Measurements from ENCODE around the gene SCGB1D2.

Gene SCGB1D2

GRCh38 chr11:62260261-62260953, 18.4 kb downstream of the SCGB1D2 start:
- DNase-seq (ENCODE audit: low spot score) = no peak

- DNase-seq (ENCODE audit: low spot score) = no peak
These were observed 22.0 kb downstream of the SCGB1D2 start for GRCh38 chr11:62264004-62264403.

- no peak for DNase-seq (ENCODE audit: low spot score)
These were observed 24.5 kb downstream of the SCGB1D2 start for GRCh38 chr11:62266558-62266957.

- no peak for DNase-seq (ENCODE audit: low spot score)
These were observed 25.0 kb downstream of the SCGB1D2 start for GRCh38 chr11:62267050-62267449.

GRCh38 chr11:62267576-62267975, 25.5 kb downstream of the SCGB1D2 start:
- no peak for DNase-seq (ENCODE audit: low spot score)

GRCh38 chr11:62269654-62270278, 27.7 kb downstream of the SCGB1D2 start, which contains the start of gene SCGB2A2:
TSS of gene SCGB2A2 (plus strand) at chr11:62270158. CDS start at chr11:62270217, 59 bp downstream.
- DNase-seq (ENCODE audit: low spot score) = no peak

- DNase-seq (ENCODE audit: low spot score) = no peak
These were observed 31.2 kb downstream of the SCGB1D2 start for GRCh38 chr11:62273284-62273683.

- no peak for DNase-seq (ENCODE audit: low spot score)
These were observed 31.8 kb downstream of the SCGB1D2 start for GRCh38 chr11:62273789-62274275.

GRCh38 chr11:62280452-62280851, 38.4 kb downstream of the SCGB1D2 start:
- DNase-seq (ENCODE audit: low spot score) = no peak

Data from globus pallidus (tissue), 1 donor.